Gastroesophageal sphincter (tissue), 4 donors: ENCODE measurements around the gene ALK. TPM values are rescaled to one million over a fixed set of nuclear protein-coding genes. Genes with fewer than 3 reads are reported as not detected.

Experiments used
- ATAC-seq: fragments of 150-250 bp; one replicate; pipeline ENCODE4 v1.9.1; 2016; ENCODE audit warnings: mild to moderate bottlenecking, moderate library complexity
- H3K27ac ChIP-seq, 4 donors: fragments of 200-600 bp; sonication (generic) in 3 of 4; 1 replicate in 3 of 4; 2 replicates in 1 of 4; pipeline ENCODE4 v1.5.1; 2016 to 2019
- H3K27me3 ChIP-seq: fragments of 200-600 bp; sonication (generic); one replicate; pipeline ENCODE4 v1.5.1; 2019
- H3K36me3 ChIP-seq, 2 donors: fragments of 200-600 bp; sonication (generic); one replicate each; pipeline ENCODE4 v1.5.1; 2019; ENCODE audit warnings: control low read depth in 1 of 2
- H3K4me1 ChIP-seq, 3 donors: fragments of 200-600 bp; sonication (generic); 1 replicate in 2 of 3; 2 replicates in 1 of 3; pipeline ENCODE4 v1.5.1; 2016 to 2019; ENCODE audit warnings: control low read depth in 2 of 3
- H3K4me3 ChIP-seq, 2 donors: fragments of 200-600 bp; sonication (generic); one replicate each; pipeline ENCODE4 v1.5.1; 2019; ENCODE audit warnings: mild to moderate bottlenecking in 1 of 2, moderate library complexity in 1 of 2
- H3K9me3 ChIP-seq, 3 donors: fragments of 200-600 bp; sonication (generic); one replicate each; pipeline ENCODE4 v1.5.1; 2017 to 2019; ENCODE audit warnings: control low read depth in 2 of 3
- CTCF ChIP-seq, 4 experiments: fragments of 200-600 bp in 2 of 4; fragments of 450-650 bp in 2 of 4; sonication (generic) in 1 of 4; IDR thresholded peaks; one replicate each; pipeline ENCODE4 v1.5.1; 2017 to 2019; ENCODE audit warnings: antibody characterized with exemption in 4 of 4, mild to moderate bottlenecking in 2 of 4, moderate library complexity in 2 of 4
- EP300 ChIP-seq: sonication (generic); formaldehyde crosslinking; IDR thresholded peaks from one replicate; pipeline ENCODE4 v1.6.1; 2017; ENCODE audit warnings: antibody characterized with exemption, mild to moderate bottlenecking
- POLR2A ChIP-seq, 2 donors: fragments of 450-650 bp; IDR thresholded peaks; one replicate each; pipeline ENCODE4 v1.6.1; 2017; ENCODE audit warnings: antibody characterized with exemption in 2 of 2, mild to moderate bottlenecking in 2 of 2, moderate library complexity in 1 of 2
- POLR2AphosphoS5 ChIP-seq: sonication (generic); formaldehyde crosslinking; IDR thresholded peaks from one replicate; pipeline ENCODE4 v1.6.1; 2017; ENCODE audit warnings: antibody characterized with exemption
- WGBS, 2 donors: methylation state at CpG; one replicate each; pipeline ENCODE4 v1.1.5; 2018; ENCODE audit warnings: low coverage in 1 of 2; 5-methylcytosine and 5-hydroxymethylcytosine counted together
- total RNA-seq, 4 donors: library from RNA; depleted of rRNA; stranded (reverse); fragments of >200 nt; gene quantifications; one replicate each; pipeline ENCODE4 v1.1.0, GENCODE V29; 2016

Gene ALK
- total RNA-seq, 4 donors from 2014 or later = 0.94 to 1.6 (median 1.1) TPM

GRCh38 chr2:29615183-29615582 lies 306.2 kb downstream of the ALK start:
- Histone ChIP-seq H3K4me1 (no peaks in the 10 kb centered on the region), H3K27ac (no peak overlapping the region), H3K36me3 (no peaks in the 10 kb centered on the region), H3K4me3 (no peak overlapping the region), H3K27me3 (no peaks in the 10 kb centered on the region), H3K9me3 (no peaks in the 10 kb centered on the region)
- no peak for ATAC-seq
- WGBS, 2 donors = 54 to 72% methylated on average over 4 to 5 of the region's 5 CpGs
- TF ChIP-seq EP300 = no peak
- TF ChIP-seq POLR2AphosphoS5 = no peak
- TF ChIP-seq POLR2A (IDR thresholded peaks at IDR 0.05) = no peak
- no peak for TF ChIP-seq CTCF (IDR thresholded peaks at IDR 0.05)

GRCh38 chr2:29614295-29614830 lies 307.0 kb downstream of the ALK start:
- ATAC-seq = no peak
- 90% methylated on average over 6 of the region's 6 CpGs; no CpG with 5 or more reads in 1 of the 2 donors for WGBS, 2 donors
- Histone ChIP-seq H3K27ac (no peak overlapping the region), H3K36me3 (no peaks in the 10 kb centered on the region), H3K27me3 (no peaks in the 10 kb centered on the region), H3K9me3 (no peaks in the 10 kb centered on the region), H3K4me1 (no peaks in the 10 kb centered on the region), H3K4me3 (no peak overlapping the region)
- no peak for TF ChIP-seq POLR2A (IDR thresholded peaks at IDR 0.05)
- no peak for TF ChIP-seq CTCF (IDR thresholded peaks at IDR 0.05)
- TF ChIP-seq EP300 = no peak
- no peak for TF ChIP-seq POLR2AphosphoS5

GRCh38 chr2:29613792-29614266 lies 307.6 kb downstream of the ALK start:
- H3K4me3 ChIP-seq = no peak overlapping the region
- no peaks in the 10 kb centered on the region for H3K9me3 ChIP-seq
- ATAC-seq = no peak
- WGBS, 2 donors = 72% methylated on average over 4 of the region's 8 CpGs; no CpG with 5 or more reads in 1 of the 2 donors
- no peaks in the 10 kb centered on the region for H3K27me3 ChIP-seq
- no peaks in the 10 kb centered on the region for H3K36me3 ChIP-seq
- H3K4me1 ChIP-seq = no peaks in the 10 kb centered on the region
- no peak overlapping the region for H3K27ac ChIP-seq
- no peak for TF ChIP-seq CTCF (IDR thresholded peaks at IDR 0.05)
- no peak for TF ChIP-seq POLR2A (IDR thresholded peaks at IDR 0.05)
- no peak for TF ChIP-seq EP300
- no peak for TF ChIP-seq POLR2AphosphoS5

GRCh38 chr2:29613067-29613466 lies 308.3 kb downstream of the ALK start:
- Histone ChIP-seq H3K9me3 (no peaks in the 10 kb centered on the region), H3K36me3 (no peaks in the 10 kb centered on the region), H3K27ac (no peak overlapping the region), H3K4me3 (no peak overlapping the region), H3K4me1 (no peaks in the 10 kb centered on the region), H3K27me3 (no peaks in the 10 kb centered on the region)
- ATAC-seq = no peak
- TF ChIP-seq CTCF (IDR thresholded peaks at IDR 0.05) (no peak), EP300 (no peak), POLR2A (IDR thresholded peaks at IDR 0.05) (no peak), POLR2AphosphoS5 (no peak)
- 91 to 100% methylated on average over 3 of the region's 3 CpGs for WGBS, 2 donors

GRCh38 chr2:29612568-29612967 lies 308.8 kb downstream of the ALK start:
- Histone ChIP-seq H3K36me3 (no peaks in the 10 kb centered on the region), H3K27ac (no peak overlapping the region), H3K4me3 (no peak overlapping the region), H3K27me3 (no peaks in the 10 kb centered on the region), H3K9me3 (no peaks in the 10 kb centered on the region), H3K4me1 (no peaks in the 10 kb centered on the region)
- 86% methylated on average over 2 of the region's 4 CpGs; no CpG with 5 or more reads in 1 of the 2 donors for WGBS, 2 donors
- no peak for ATAC-seq
- TF ChIP-seq CTCF (IDR thresholded peaks at IDR 0.05) = no peak
- TF ChIP-seq POLR2A (IDR thresholded peaks at IDR 0.05) = no peak
- TF ChIP-seq POLR2AphosphoS5 = no peak
